Fibroblast of pulmonary artery (primary cell): Measurements from ENCODE around the gene ICAM4.

Source experiments
- DNase-seq: peaks from one replicate; pipeline ENCODE4 v3.0.0-alpha.2; 2010; ENCODE audit warnings: low read depth
- H3K4me3 ChIP-seq: replicated peaks from 2 replicates; pipeline ENCODE4 v1.5.1; 2011; ENCODE audit warnings: low read depth, mild to moderate bottlenecking, control low read depth, low read length, moderate library complexity
- TF ChIP-seq, protein P1 (sequence below): IDR thresholded peaks from 2 replicates; pipeline ENCODE4 v1.5.1; 2011; ENCODE audit warnings: mild to moderate bottlenecking, control low read depth, low read length, inconsistent platforms; ENCODE audit errors: missing control alignments

The ICAM4 gene

DNA sequence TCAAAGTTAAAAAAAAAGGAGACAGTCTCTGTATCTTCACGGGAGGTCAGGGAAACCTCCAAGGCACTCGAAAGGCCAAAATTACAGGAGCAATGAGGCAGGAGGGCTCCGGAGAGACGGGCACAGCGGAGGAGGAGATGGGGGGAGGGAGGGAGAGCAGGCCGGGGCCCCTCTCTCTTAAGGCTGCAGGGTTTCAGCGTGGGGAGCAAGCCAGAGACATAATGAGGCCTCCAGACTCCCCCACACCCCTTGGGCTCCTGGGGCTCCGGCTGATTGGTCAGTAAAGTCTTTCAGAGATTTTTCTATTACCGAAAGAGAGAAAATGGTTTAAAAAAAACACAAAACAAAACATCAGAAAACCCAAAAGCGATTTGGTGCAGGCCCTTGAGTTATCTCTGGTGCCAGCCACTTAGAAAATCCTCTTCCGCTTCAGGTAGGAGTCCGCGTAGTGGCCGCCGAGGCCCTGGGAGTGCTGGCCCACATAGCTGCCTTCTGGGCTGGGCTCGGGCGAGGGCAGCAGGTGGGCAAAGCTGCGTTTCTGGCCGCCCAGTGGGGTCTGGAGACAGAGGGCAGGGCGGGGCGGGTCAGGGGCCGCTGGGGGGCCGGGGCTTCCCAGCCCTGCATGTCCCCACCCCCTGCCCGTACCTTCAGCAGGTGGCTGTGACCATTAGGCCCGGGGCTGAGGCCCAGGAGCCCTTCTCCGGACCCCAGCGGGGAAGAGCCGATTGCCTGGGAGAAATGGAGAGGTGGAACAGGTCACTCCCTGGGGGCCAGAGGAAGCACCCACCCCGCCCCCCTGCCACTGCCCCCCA is 30.5 kb downstream of the ICAM4 start:
- no peak for DNase-seq
- TF ChIP-seq, protein P1, sequence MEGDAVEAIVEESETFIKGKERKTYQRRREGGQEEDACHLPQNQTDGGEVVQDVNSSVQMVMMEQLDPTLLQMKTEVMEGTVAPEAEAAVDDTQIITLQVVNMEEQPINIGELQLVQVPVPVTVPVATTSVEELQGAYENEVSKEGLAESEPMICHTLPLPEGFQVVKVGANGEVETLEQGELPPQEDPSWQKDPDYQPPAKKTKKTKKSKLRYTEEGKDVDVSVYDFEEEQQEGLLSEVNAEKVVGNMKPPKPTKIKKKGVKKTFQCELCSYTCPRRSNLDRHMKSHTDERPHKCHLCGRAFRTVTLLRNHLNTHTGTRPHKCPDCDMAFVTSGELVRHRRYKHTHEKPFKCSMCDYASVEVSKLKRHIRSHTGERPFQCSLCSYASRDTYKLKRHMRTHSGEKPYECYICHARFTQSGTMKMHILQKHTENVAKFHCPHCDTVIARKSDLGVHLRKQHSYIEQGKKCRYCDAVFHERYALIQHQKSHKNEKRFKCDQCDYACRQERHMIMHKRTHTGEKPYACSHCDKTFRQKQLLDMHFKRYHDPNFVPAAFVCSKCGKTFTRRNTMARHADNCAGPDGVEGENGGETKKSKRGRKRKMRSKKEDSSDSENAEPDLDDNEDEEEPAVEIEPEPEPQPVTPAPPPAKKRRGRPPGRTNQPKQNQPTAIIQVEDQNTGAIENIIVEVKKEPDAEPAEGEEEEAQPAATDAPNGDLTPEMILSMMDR, result no peak
- no peak overlapping the region for H3K4me3 ChIP-seq

DNA sequence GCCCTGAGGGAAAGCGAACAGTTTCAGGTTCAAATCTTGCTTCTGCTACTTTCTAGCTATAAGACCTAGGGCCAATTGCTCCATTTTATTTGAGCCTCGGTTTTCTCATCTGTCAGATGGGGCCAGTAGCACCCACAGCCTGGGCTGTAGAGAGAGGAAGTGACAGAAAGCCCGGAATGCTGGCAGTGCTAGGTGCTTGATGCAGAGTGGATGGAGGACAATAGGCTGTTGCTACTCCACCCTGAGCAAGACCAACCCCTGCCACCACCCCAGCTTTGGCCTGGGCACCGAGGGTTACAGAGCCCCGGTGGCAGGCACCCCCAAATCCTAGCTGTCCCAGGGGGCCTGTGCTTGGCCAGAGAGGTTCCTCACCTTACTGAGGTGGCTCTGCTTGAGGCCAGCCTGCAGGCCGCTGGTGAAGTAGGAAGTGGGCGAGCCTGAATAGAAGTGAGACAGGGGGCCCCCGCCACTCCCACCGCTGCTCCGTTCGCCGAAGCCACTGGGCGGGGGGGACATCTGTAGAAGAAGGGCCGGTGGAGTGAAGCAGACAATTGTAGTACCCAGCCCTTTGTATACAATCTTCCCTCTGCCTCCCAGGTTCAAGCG is 31.2 kb downstream of the ICAM4 start:
- TF ChIP-seq, protein P1, result no peak
- H3K4me3 ChIP-seq, result no peak overlapping the region
- no peak for DNase-seq

DNA sequence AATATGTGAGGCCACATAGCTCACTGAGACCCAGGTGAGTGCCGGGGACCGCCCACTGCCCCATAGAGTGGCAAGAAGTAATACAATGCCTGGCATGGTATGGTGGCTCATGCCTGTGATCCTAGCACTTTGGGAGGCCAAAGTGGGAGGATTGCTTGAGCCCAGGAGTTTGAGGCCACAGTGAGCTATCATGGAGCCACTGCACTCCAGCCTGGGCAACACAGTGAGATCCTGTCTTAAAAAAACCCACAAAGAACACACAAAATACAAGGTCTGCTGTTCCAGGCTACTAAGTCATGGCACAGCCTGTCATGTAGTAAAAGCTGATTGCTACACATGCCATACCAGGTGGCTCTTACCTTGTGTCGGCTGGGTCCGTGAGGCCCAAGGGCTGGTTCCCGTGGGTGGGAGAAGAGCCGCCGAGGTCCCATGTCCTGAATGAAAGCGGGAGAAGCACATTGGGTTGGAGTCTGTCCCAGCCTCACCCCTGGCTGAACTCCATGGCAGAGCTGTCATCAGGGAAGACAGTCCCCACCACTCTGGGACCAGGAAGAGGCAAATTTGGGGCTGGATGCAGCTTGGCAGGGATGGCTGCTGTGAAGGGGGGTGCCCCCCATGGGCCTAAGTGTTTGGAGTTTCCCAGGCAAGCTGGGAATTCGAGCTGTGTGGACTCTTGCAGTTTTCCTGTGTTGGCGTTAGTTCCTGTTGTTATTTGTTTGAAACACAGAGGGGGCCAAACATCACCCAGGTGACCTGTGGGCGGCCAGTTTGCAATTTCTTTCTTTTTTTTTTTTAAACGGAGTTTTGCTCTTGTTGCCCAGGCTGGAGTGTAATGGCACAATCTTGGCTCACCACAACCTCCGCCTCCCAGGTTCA is 32.3 kb downstream of the ICAM4 start:
- H3K4me3 ChIP-seq, result no peak overlapping the region
- TF ChIP-seq, protein P1, result no peak
- DNase-seq, result no peak

DNA sequence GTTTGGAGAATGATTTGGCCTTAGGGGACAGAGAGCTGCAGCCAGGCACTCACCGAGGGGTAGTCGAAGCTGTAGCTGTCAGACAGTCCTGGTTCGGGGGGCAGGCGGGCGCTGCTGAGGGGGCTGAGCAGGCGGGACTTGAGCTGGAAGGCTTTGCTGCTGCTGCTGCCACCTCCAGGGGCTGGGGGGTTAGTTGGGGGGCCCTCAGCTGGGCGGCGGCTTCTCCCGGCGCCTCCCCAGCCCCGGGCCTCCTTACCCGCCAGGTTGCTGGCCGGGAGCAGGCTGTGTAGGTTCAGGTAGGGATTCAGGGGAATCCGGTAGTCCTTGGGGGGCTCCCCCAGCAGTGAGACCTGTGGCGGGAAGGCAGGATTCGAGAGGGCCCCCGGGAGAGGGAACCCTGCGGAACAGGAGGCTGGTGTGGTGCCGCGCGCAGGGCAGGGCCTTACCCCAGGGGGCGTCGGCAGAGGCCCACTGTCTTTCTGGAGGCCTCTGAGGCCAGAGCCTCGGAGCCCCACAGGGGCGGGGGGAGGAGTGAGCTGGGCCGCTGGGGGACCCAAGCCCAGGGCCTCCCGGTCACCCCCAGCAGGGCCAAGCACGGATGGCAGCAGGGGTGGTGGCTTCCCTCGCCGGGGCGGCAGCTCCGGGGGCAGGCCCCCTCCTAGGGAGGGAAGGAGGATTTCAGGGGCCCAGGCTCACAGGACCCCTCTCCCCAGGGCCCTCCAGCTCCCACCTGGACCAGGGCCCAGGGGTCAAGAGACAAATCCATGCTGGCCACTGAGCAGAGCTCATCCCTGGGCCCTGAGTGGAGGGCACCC is 34.1 kb downstream of the ICAM4 start:
- TF ChIP-seq, protein P1, result no peak
- no peak for DNase-seq
- no peak overlapping the region for H3K4me3 ChIP-seq

DNA sequence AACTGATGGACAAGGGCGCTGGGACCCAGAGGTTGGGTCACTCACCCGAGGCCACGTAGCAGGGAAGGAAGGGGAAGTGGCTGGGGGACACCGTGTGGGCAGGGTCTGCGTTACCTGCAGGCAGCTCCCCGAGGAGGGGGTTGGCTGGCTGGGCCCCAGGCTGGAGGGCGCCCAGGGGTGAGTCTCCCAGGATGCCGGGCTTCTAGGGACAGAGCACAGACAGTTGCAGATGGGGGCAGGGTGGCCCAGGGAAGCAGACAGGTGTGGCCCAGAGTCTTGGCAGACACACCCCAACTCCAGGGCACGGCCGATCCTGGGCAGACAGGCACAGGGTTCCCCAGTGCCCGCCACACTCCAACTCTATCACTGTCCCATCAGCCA is 34.7 kb downstream of the ICAM4 start:
- no peak for DNase-seq
- TF ChIP-seq, protein P1, result no peak
- no peak overlapping the region for H3K4me3 ChIP-seq
